Measurements from ENCODE around the gene ASTN2.
A peak's percentile ranks its signal among the peaks of the same experiment; 100 is the strongest.

ASTN2 gene

DNA sequence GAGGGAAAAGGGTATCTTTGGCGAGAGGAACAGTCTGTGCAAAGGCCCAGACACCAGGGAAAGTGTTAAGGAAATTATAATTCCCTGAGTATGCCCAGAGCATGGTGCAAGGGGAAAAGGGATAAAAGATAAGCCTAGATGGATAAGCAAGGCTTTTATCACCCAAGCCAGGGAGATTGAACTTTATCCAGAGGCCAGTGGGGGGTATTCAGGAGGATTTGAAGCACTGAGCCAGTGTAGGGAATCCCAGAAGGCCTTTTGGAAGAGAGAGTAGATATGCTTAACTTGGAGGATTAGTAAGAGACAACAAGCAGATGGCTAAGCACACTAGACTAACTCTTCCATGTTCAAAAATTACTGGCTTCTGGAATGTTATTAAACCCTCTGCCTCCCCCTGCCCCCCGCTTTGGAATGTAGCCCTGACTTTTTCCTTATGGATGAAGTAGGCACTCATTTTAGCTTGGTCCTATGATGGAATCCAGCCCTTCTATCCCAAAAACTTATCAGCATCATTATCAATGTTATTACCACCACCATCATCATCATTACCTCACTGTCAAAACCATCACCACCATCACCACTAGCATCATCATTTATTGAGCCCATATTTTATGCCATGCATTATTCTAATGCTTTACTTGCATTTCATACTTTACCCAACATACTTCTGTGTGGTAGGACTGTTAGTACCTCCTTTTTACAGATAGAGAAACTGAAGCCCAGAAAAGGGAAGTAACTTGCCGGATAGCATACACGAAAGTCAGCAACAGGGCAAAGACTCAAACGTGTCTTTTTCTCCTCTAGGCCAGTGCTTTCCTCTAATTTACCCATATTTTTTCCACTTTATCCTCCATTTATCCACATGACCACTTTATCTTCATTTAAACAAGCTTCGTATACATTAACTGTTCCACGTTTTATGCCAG is 1024.3 kb downstream of the ASTN2 start:
- no peak overlapping the region for H3K4me3 ChIP-seq (ENCODE audit: low read depth, low read length)
- no peak for DNase-seq (ENCODE audit: low read depth)

DNA sequence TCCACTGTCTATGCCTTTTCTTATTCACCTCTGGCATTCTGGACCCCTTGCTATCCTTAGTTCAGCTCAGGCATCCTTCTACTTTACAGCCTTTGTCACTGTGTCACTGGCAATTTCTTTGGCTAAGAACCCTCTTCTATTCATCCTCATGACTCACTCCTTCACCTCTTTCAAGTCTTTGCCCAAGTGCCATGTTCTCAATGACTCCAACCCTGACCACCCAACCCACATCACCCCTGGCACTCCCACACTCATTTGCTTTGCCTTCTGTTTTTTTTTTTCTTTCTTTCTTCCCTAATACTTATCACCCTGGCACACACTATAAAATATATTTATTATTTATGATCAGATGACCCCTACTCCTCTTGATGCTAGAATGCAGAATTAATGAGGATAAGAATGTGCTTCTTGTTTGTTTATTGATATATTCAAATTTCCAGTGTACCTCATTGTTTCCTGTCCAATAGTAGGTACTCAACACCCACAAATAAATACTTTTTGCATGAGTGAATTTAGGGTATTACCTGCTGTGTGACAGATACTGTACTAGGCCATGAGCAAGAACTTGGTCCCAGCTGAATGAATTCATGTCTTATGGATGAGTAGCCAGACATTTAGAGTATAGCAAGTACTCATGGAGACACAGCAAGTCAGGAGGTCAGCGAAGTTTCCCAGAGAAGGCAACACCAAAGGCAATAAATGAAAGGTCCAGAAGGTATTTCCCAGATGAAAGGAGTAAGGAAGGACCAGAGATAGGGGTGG is 1025.1 kb downstream of the ASTN2 start:
- no peak overlapping the region for H3K4me3 ChIP-seq (ENCODE audit: low read depth, low read length)
- no peak for DNase-seq (ENCODE audit: low read depth)

DNA sequence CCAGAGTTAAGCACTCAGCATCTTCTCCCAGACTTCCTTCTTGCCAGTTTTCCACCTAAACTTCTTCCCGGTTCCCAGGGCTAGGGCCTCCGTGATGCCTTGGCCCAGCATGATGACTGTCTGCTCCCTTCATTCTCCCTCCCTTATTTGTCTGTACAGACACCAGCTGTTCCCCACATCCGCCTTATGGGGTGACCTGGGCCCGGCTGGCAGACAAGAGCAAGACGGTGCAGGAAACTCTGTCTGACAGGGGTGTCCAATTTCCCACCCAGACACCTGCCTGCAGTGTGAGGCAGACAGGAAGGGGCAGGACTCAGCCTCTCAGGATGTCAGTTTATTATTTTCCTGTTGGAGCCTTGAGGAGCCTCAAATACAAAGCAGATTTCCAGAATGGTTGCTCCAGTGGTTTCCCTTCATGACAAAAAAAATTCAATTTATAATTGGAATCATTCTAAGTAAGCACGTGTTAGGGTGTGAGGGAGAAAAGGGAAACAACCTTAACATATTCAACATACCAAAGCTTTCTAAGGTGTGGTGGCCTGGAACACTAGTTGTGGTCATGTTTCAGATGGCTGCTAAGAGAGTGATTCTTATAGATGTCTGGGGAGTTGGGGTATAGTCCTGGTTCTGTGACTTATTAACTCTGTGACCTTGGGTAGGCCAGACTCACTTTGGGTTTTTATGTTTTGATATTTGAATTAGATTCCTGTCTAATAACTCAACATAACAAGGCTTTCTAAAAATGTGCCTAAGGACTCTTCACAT is 1026.7 kb downstream of the ASTN2 start:
- H3K4me3 ChIP-seq (ENCODE audit: low read depth, low read length): no peak overlapping the region

GRCh38 chr9:116383936-116384335 is 1030.9 kb downstream of the ASTN2 start:
- no peak for DNase-seq (ENCODE audit: low read depth)
- no peak overlapping the region for H3K4me3 ChIP-seq (ENCODE audit: low read depth, low read length)

More for the DNA sequence above, 1026.7 kb downstream of the ASTN2 start:
- no peak for DNase-seq (ENCODE audit: low read depth)

GRCh38 chr9:116383133-116383532 is 1031.7 kb downstream of the ASTN2 start:
- no peak for DNase-seq (ENCODE audit: low read depth)
- H3K4me3 ChIP-seq (ENCODE audit: low read depth, low read length): no peak overlapping the region

GRCh38 chr9:116382053-116382452 is 1032.8 kb downstream of the ASTN2 start:
- no peak overlapping the region for H3K4me3 ChIP-seq (ENCODE audit: low read depth, low read length)
- DNase-seq (ENCODE audit: low read depth): no peak

GRCh38 chr9:116381350-116381749 is 1033.5 kb downstream of the ASTN2 start:
- DNase-seq (ENCODE audit: low read depth): peak; percentile 36
- no peak overlapping the region for H3K4me3 ChIP-seq (ENCODE audit: low read depth, low read length)

GRCh38 chr9:116380496-116380995 is 1034.3 kb downstream of the ASTN2 start:
- no peak overlapping the region for H3K4me3 ChIP-seq (ENCODE audit: low read depth, low read length)
- no peak for DNase-seq (ENCODE audit: low read depth)

DNA sequence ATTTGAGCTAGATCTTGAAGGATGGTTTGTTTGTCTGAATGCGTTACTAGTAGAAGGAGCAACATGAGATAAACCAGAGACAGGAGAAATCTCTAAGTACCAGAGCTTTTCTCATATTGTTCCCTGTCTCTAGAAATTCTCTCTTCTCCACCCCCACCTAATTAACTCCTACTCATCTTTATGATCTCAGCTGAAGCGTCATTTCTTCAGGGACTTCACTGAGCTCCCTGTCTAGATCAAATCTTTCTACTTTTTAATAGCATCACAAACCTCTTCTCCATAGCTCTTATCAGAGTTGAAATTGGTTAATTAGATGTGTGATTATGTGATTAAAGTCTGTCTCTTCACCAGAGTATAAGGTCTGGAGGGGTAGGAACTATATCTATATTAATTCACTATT is 1035.0 kb downstream of the ASTN2 start:
- no peak for DNase-seq (ENCODE audit: low read depth)
- H3K4me3 ChIP-seq (ENCODE audit: low read depth, low read length): no peak overlapping the region

DNA sequence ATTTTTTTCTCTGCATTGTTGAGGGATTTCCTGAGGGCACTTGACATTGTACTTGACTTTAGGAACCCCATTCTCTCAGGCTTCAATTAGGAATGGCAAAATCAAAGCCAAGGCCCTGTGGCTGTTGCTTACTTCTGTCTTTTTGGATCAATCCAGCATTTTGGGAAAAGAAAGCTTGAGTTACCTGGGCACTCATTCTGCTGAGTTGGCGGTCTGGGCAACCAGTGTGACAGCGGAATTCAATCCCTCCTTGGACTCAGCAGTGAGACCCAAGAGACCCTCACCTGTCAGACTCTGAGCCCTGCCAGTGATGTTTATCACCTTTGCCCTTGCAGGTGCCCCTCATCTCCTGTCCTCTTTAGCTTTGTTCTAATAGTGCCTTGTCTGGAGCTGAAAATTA is 1036.0 kb downstream of the ASTN2 start:
- no peak for DNase-seq (ENCODE audit: low read depth)
- no peak overlapping the region for H3K4me3 ChIP-seq (ENCODE audit: low read depth, low read length)

DNA sequence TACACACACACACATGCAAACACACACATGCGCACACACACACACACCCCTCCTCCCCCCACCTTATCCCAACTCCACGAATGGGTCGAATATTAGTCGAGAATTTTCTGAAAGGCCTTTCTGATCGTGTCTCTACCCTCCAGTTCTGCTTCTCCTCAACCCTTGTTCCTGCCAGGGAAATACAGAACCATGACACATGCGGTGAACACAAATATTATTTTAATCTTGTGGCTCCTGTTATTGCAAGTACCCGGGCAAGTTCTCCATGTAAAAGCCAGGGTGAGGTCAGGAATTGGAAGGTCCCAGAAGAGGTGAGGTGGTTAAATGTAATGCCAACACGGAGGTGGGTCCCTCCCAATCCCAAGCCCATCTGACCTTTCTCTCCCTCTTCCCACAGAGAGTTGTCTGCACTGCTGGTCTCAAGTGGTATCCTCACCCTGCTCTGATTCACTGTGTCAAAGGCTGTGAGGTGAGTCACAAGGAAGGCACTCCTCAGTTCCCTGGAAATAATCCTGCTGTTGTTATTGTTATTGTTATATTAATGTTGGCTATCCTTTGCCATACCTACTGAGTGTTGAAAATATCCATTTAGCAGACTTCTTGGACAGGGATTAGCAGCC is 1037.6 kb downstream of the ASTN2 start:
- DNase-seq (ENCODE audit: low read depth): peak; percentile 66
- no peak overlapping the region for H3K4me3 ChIP-seq (ENCODE audit: low read depth, low read length)
